Breast epithelium (tissue), 3 donors: ENCODE data around the gene CSNK1G1.

Source experiments
- CTCF ChIP-seq, 3 donors: fragments of 450-650 bp; IDR thresholded peaks; one replicate each; pipeline ENCODE4 v1.5.1; 2016 to 2017; ENCODE audit warnings: antibody characterized with exemption in 3 of 3, mild to moderate bottlenecking in 3 of 3, moderate library complexity in 3 of 3
- POLR2A ChIP-seq: fragments of 450-650 bp; IDR thresholded peaks from one replicate; pipeline ENCODE4 v1.6.1; 2016; ENCODE audit warnings: antibody characterized with exemption, mild to moderate bottlenecking, moderate library complexity

GRCh38 chr15:64144192-64144564, 211.8 kb downstream of the CSNK1G1 start:
- no peak for TF ChIP-seq CTCF (IDR thresholded peaks at IDR 0.05)
- no peak for TF ChIP-seq POLR2A
